ENCODE measurements around the gene ACTR2. TPM values are rescaled to one million over a fixed set of nuclear protein-coding genes. Genes with fewer than 3 reads are reported as not detected.

The ACTR2 gene
- total and polyA plus RNA-seq, 2 of the 13 experiments (the other 11 are each of a cell fraction or from before 2014, with no cell fraction given) = 51.2 to 100 TPM

DNA sequence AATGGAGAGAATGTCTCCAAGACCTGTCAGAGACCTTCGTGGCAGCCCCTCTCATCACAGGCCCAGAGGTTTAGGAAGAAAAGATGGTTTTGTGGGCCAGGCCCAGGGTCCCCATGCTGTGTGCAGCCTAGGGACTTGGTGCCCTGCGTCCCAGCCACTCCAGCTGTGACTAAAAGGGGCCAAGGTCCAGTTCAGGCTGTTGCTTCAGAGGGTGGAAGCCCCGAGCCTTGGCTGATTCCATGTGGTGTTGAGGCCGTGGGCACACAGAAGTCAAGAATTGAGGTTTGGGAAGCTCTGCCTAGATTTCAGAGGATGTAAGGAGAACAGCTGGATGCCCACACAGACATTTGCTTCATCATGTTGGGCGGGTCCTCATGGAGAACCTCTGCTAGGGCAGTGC is 45.1 kb upstream of the ACTR2 start (continued):
- TF ChIP-seq, protein P1, sequence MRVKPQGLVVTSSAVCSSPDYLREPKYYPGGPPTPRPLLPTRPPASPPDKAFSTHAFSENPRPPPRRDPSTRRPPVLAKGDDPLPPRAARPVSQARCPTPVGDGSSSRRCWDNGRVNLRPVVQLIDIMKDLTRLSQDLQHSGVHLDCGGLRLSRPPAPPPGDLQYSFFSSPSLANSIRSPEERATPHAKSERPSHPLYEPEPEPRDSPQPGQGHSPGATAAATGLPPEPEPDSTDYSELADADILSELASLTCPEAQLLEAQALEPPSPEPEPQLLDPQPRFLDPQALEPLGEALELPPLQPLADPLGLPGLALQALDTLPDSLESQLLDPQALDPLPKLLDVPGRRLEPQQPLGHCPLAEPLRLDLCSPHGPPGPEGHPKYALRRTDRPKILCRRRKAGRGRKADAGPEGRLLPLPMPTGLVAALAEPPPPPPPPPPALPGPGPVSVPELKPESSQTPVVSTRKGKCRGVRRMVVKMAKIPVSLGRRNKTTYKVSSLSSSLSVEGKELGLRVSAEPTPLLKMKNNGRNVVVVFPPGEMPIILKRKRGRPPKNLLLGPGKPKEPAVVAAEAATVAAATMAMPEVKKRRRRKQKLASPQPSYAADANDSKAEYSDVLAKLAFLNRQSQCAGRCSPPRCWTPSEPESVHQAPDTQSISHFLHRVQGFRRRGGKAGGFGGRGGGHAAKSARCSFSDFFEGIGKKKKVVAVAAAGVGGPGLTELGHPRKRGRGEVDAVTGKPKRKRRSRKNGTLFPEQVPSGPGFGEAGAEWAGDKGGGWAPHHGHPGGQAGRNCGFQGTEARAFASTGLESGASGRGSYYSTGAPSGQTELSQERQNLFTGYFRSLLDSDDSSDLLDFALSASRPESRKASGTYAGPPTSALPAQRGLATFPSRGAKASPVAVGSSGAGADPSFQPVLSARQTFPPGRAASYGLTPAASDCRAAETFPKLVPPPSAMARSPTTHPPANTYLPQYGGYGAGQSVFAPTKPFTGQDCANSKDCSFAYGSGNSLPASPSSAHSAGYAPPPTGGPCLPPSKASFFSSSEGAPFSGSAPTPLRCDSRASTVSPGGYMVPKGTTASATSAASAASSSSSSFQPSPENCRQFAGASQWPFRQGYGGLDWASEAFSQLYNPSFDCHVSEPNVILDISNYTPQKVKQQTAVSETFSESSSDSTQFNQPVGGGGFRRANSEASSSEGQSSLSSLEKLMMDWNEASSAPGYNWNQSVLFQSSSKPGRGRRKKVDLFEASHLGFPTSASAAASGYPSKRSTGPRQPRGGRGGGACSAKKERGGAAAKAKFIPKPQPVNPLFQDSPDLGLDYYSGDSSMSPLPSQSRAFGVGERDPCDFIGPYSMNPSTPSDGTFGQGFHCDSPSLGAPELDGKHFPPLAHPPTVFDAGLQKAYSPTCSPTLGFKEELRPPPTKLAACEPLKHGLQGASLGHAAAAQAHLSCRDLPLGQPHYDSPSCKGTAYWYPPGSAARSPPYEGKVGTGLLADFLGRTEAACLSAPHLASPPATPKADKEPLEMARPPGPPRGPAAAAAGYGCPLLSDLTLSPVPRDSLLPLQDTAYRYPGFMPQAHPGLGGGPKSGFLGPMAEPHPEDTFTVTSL (CRISPR knock-in tag; IDR thresholded peaks at IDR 0.05; ENCODE audit: borderline replicate concordance) = peak; percentile 45; the same call in 1 of the 2 replicates
- TF ChIP-seq ARNT (IDR thresholded peaks at IDR 0.05) (no peak), MZF1 (CRISPR knock-in tag; IDR thresholded peaks at IDR 0.05; ENCODE audit: borderline replicate concordance) (no peak), TMF1 (CRISPR knock-in tag; IDR thresholded peaks at IDR 0.05; ENCODE audit: low read depth) (no peak), MAFK (conservative IDR thresholded peaks at IDR 0.05 in 1 of 2, IDR thresholded peaks at IDR 0.05 in 1 of 2; ENCODE audit: low read length in 2 of 2) (no peak), ZNF263 (CRISPR knock-in tag; IDR thresholded peaks at IDR 0.05) (no peak), FOSL2 (CRISPR knock-in tag; IDR thresholded peaks at IDR 0.05) (peak; percentile 69), ZFY (CRISPR knock-in tag; IDR thresholded peaks at IDR 0.05) (no peak), ZNF33B (CRISPR knock-in tag; IDR thresholded peaks at IDR 0.05) (0 out of 2 replicates have a peak, but pooled peaks have one; percentile 58), PITX1 (CRISPR knock-in tag; IDR thresholded peaks at IDR 0.05) (peak; percentile 37; the same call in 1 of the 2 replicates), HOXA9 (CRISPR knock-in tag; IDR thresholded peaks at IDR 0.05; ENCODE audit: borderline replicate concordance) (no peak)
- TF ChIP-seq, protein P2, sequence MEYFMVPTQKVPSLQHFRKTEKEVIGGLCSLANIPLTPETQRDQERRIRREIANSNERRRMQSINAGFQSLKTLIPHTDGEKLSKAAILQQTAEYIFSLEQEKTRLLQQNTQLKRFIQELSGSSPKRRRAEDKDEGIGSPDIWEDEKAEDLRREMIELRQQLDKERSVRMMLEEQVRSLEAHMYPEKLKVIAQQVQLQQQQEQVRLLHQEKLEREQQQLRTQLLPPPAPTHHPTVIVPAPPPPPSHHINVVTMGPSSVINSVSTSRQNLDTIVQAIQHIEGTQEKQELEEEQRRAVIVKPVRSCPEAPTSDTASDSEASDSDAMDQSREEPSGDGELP (IDR thresholded peaks at IDR 0.05; ENCODE audit: borderline replicate concordance, low read depth) = peak; percentile 91
- TF ChIP-seq, protein P3, sequence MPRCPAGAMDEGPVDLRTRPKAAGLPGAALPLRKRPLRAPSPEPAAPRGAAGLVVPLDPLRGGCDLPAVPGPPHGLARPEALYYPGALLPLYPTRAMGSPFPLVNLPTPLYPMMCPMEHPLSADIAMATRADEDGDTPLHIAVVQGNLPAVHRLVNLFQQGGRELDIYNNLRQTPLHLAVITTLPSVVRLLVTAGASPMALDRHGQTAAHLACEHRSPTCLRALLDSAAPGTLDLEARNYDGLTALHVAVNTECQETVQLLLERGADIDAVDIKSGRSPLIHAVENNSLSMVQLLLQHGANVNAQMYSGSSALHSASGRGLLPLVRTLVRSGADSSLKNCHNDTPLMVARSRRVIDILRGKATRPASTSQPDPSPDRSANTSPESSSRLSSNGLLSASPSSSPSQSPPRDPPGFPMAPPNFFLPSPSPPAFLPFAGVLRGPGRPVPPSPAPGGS (CRISPR knock-in tag; IDR thresholded peaks at IDR 0.05) = no peak
- TF ChIP-seq, protein P4, sequence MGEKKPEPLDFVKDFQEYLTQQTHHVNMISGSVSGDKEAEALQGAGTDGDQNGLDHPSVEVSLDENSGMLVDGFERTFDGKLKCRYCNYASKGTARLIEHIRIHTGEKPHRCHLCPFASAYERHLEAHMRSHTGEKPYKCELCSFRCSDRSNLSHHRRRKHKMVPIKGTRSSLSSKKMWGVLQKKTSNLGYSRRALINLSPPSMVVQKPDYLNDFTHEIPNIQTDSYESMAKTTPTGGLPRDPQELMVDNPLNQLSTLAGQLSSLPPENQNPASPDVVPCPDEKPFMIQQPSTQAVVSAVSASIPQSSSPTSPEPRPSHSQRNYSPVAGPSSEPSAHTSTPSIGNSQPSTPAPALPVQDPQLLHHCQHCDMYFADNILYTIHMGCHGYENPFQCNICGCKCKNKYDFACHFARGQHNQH (CRISPR knock-in tag; IDR thresholded peaks at IDR 0.05) = peak; percentile 45; the same call in 1 of the 2 replicates
- TF ChIP-seq, protein P5, sequence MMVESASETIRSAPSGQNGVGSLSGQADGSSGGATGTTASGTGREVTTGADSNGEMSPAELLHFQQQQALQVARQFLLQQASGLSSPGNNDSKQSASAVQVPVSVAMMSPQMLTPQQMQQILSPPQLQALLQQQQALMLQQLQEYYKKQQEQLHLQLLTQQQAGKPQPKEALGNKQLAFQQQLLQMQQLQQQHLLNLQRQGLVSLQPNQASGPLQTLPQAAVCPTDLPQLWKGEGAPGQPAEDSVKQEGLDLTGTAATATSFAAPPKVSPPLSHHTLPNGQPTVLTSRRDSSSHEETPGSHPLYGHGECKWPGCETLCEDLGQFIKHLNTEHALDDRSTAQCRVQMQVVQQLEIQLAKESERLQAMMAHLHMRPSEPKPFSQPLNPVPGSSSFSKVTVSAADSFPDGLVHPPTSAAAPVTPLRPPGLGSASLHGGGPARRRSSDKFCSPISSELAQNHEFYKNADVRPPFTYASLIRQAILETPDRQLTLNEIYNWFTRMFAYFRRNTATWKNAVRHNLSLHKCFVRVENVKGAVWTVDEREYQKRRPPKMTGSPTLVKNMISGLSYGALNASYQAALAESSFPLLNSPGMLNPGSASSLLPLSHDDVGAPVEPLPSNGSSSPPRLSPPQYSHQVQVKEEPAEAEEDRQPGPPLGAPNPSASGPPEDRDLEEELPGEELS (CRISPR knock-in tag; IDR thresholded peaks at IDR 0.05) = no peak

Measured in HepG2 (cell line).